WTC11 (cell line): ENCODE measurements around the gene TRMT10C. TPM values are rescaled to one million over a fixed set of nuclear protein-coding genes. Genes with fewer than 3 reads are reported as not detected.

Experiments used
- ATAC-seq: fragments of 200-7000 bp; cut with Tn5 transposase; 2 replicates; pipeline ENCODE4 v1.10.0; 2021; ENCODE audit warnings: mild to moderate bottlenecking, moderate library complexity
- CTCF ChIA-PET: fragments of 300-600 bp; sonication (Branson Sonifier 250); formaldehyde crosslinking; loops from one replicate; lab custom pipeline; 2021; ENCODE audit warnings: antibody characterized with exemption; lab: Charles Lee
- POLR2A ChIA-PET: fragments of 350-600 bp; sonication (Branson Sonifier 250); formaldehyde crosslinking; loops from one replicate; lab custom pipeline; 2021; ENCODE audit warnings: antibody characterized with exemption; lab: Charles Lee
- DNase-seq: peaks from one replicate; pipeline ENCODE4 v3.0.0; 2021; ENCODE audit warnings: low spot score
- H3K27ac Mint-ChIP-seq: 2 replicates; pipeline ENCODE4 v1.8.0; 2021; ENCODE audit warnings: mixed read lengths
- H3K27me3 Mint-ChIP-seq: 2 replicates; pipeline ENCODE4 v1.8.0; 2021; ENCODE audit warnings: low read depth, mild to moderate bottlenecking, moderate library complexity, mixed read lengths
- H3K36me3 Mint-ChIP-seq: 2 replicates; pipeline ENCODE4 v1.8.0; 2021; ENCODE audit warnings: mixed read lengths
- H3K4me1 Mint-ChIP-seq: 2 replicates; pipeline ENCODE4 v1.8.0; 2022; ENCODE audit warnings: mixed read lengths
- H3K4me3 Mint-ChIP-seq: 2 replicates; pipeline ENCODE4 v1.8.0; 2021; ENCODE audit warnings: mild to moderate bottlenecking, moderate library complexity, mixed read lengths
- H3K9me3 Mint-ChIP-seq: 2 replicates; pipeline ENCODE4 v1.8.0; 2021; ENCODE audit warnings: mixed read lengths
- CREB1 ChIP-seq: sonication (generic); formaldehyde crosslinking; IDR thresholded peaks from 2 replicates; pipeline ENCODE4 v1.8.0; 2023; ENCODE audit warnings: mild to moderate bottlenecking, missing genetic modification reagents
- ETV6 ChIP-seq: sonication (generic); formaldehyde crosslinking; IDR thresholded peaks from 2 replicates; pipeline ENCODE4 v1.8.1; 2022; ENCODE audit warnings: mild to moderate bottlenecking, missing genetic modification reagents
- total RNA-seq: library from RNA; stranded (reverse); gene quantifications from 3 replicates; pipeline ENCODE4 v1.2.3, GENCODE V29; 2021

TRMT10C gene
- total RNA-seq, 1 experiment from 2014 or later, result 41.7 TPM

- ChIA-PET CTCF (no interaction called here), POLR2A (interaction anchor here (0.6 kb wide), 1 partner anchor 38 kb away, joined by 3 read pairs; no protein-coding TSS in a partner anchor)
- Mint-ChIP-seq H3K27ac (no peak overlapping the region), H3K4me3 (no peak overlapping the region), H3K27me3 (no peaks in the 10 kb centered on the region), H3K4me1 (no peaks in the 10 kb centered on the region), H3K9me3 (no peaks in the 10 kb centered on the region), H3K36me3 (no peaks in the 10 kb centered on the region)
- no peak for DNase-seq
- no peak for ATAC-seq
- TF ChIP-seq ETV6 (CRISPR knock-in tag) (no peak), CREB1 (CRISPR knock-in tag) (no peak)
Measured at GRCh38 chr3:101615525-101615924, 53.9 kb downstream of the TRMT10C start.

Other genes with a start within 250 kb of the TRMT10C start
- gene IMPG2, start 241.3 kb upstream of the TRMT10C start, total RNA-seq, result 0.02 to 0.09 TPM (median 0.04 TPM) in 3 replicates
- 9.6 to 10.5 TPM (median 10.2 TPM) in 3 replicates for gene SENP7, start 48.7 kb upstream of the TRMT10C start, total RNA-seq
- gene PCNP, start 12.3 kb downstream of the TRMT10C start, total RNA-seq, result 187 to 193 TPM (median 192 TPM) in 3 replicates
- gene ZBTB11, start 115.3 kb downstream of the TRMT10C start, total RNA-seq, result 12.6 to 13.5 TPM (median 12.7 TPM) in 3 replicates
- 1,801 to 1,893 TPM (median 1,886 TPM) in 3 replicates for gene RPL24, start 124.8 kb downstream of the TRMT10C start, total RNA-seq
- 10.0 to 12.3 TPM (median 12.0 TPM) in 3 replicates for gene CEP97, start 162.7 kb downstream of the TRMT10C start, total RNA-seq
- 11.3 to 13.9 TPM (median 12.9 TPM) in 3 replicates for gene NXPE3, start 217.3 kb downstream of the TRMT10C start, total RNA-seq